ENCODE data around the gene NAV3. TPM values are rescaled to one million over a fixed set of nuclear protein-coding genes. Genes with fewer than 3 reads are reported as not detected.

Gene NAV3
- total and polyA plus RNA-seq, 9 donors: 10.5 to 63.9 (median 31.5) TPM

GRCh38 chr12:77974645-77975044 lies 144.0 kb downstream of the NAV3 start:
- Histone ChIP-seq H3K27ac (no peak overlapping the region), H3K4me1 (ENCODE audit: insufficient read depth) (peaks cover 2% of the 10 kb centered on the region), H3K4me3 (no peak overlapping the region), H3K36me3 (no peaks in the 10 kb centered on the region), H3K27me3 (no peaks in the 10 kb centered on the region), H3K9me3 (no peaks in the 10 kb centered on the region)
- DNase-seq: no peak
- 96 to 99% (median 97%) methylated on average over 2 of the region's 2 CpGs for WGBS, 3 donors
- intact Hi-C loops (cut with DNase I): no loop called here
- TF ChIP-seq CTCF (IDR thresholded peaks at IDR 0.05) (no peak), EP300 (IDR thresholded peaks at IDR 0.05) (no peak), POLR2A (IDR thresholded peaks at IDR 0.05) (no peak)

GRCh38 chr12:77979597-77980250 lies 149.0 kb downstream of the NAV3 start:
- H3K4me3 ChIP-seq: no peak overlapping the region
- intact Hi-C loops (cut with DNase I): no loop called here
- no peaks in the 10 kb centered on the region for H3K4me1 ChIP-seq (ENCODE audit: insufficient read depth)
- no peaks in the 10 kb centered on the region for H3K27me3 ChIP-seq
- 90 to 94% (median 91%) methylated on average over 5 of the region's 5 CpGs for WGBS, 3 donors
- H3K36me3 ChIP-seq: no peaks in the 10 kb centered on the region
- TF ChIP-seq POLR2A (IDR thresholded peaks at IDR 0.05) (no peak), EP300 (IDR thresholded peaks at IDR 0.05) (no peak), CTCF (IDR thresholded peaks at IDR 0.05) (no peak)
- no peaks in the 10 kb centered on the region for H3K9me3 ChIP-seq
- no peak overlapping the region for H3K27ac ChIP-seq
- no peak for DNase-seq

- intact Hi-C loops (cut with DNase I): no loop called here
- WGBS, 3 donors: 13 to 19% (median 14%) methylated on average over 2 of the region's 2 CpGs
Measured at GRCh38 chr12:77980782-77981181, 150.1 kb downstream of the NAV3 start.

GRCh38 chr12:77983859-77984258 lies 153.2 kb downstream of the NAV3 start:
- no peaks in the 10 kb centered on the region for H3K9me3 ChIP-seq
- intact Hi-C loops (cut with DNase I): no loop called here
- no peak overlapping the region for H3K27ac ChIP-seq
- no peaks in the 10 kb centered on the region for H3K4me1 ChIP-seq (ENCODE audit: insufficient read depth)
- no peaks in the 10 kb centered on the region for H3K27me3 ChIP-seq
- no peaks in the 10 kb centered on the region for H3K36me3 ChIP-seq
- TF ChIP-seq CTCF (IDR thresholded peaks at IDR 0.05) (no peak), POLR2A (IDR thresholded peaks at IDR 0.05) (no peak), EP300 (IDR thresholded peaks at IDR 0.05) (no peak)
- no peak for DNase-seq
- no peak overlapping the region for H3K4me3 ChIP-seq

More at GRCh38 chr12:77980782-77981181, 150.1 kb downstream of the NAV3 start:
- Histone ChIP-seq H3K9me3 (no peaks in the 10 kb centered on the region), H3K27ac (no peak overlapping the region), H3K4me1 (ENCODE audit: insufficient read depth) (no peaks in the 10 kb centered on the region), H3K4me3 (no peak overlapping the region), H3K27me3 (no peaks in the 10 kb centered on the region), H3K36me3 (no peaks in the 10 kb centered on the region)
- DNase-seq: no peak
- no peak for TF ChIP-seq EP300 (IDR thresholded peaks at IDR 0.05)
- no peak for TF ChIP-seq CTCF (IDR thresholded peaks at IDR 0.05)
- TF ChIP-seq POLR2A (IDR thresholded peaks at IDR 0.05): no peak
